NCI-H2196 (cell line): ENCODE measurements around the gene SCLY.

Experiments
- DNase-seq: peaks from one replicate; lab custom pipeline; 2025; ENCODE audit not compliant: unreplicated experiment; lab: John Stamatoyannopoulos, UW

The SCLY gene

GRCh38 chr2:238060542-238061314, at the start of gene SCLY:
Gene SCLY (plus strand): TSS chr2:238061001. CDS start chr2:238061055, 54 bp downstream.
- peak; percentile 97 for DNase-seq

- no peak for DNase-seq
Observed at GRCh38 chr2:238013806-238014205, 47.0 kb upstream of the SCLY start.

GRCh38 chr2:238015705-238016104, 45.1 kb upstream of the SCLY start:
- no peak for DNase-seq

GRCh38 chr2:238016526-238016925, 44.3 kb upstream of the SCLY start:
- no peak for DNase-seq

- DNase-seq, result no peak
Observed at GRCh38 chr2:238019962-238020361, 40.8 kb upstream of the SCLY start.

- no peak for DNase-seq
Observed at GRCh38 chr2:238020816-238021215, 40.0 kb upstream of the SCLY start.

- no peak for DNase-seq
Observed at GRCh38 chr2:238021327-238021726, 39.5 kb upstream of the SCLY start.

- no peak for DNase-seq
Observed at GRCh38 chr2:238022594-238023157, 38.1 kb upstream of the SCLY start.

GRCh38 chr2:238023608-238024007, 37.2 kb upstream of the SCLY start:
- DNase-seq, result no peak

GRCh38 chr2:238024986-238025385, 35.8 kb upstream of the SCLY start:
- DNase-seq, result no peak

- DNase-seq, result no peak
Observed at GRCh38 chr2:238025741-238026360, 35.0 kb upstream of the SCLY start.

GRCh38 chr2:238027058-238027457, 33.7 kb upstream of the SCLY start:
- DNase-seq, result no peak

GRCh38 chr2:238027591-238028415, 33.0 kb upstream of the SCLY start:
- DNase-seq, result no peak

- DNase-seq, result no peak
Observed at GRCh38 chr2:238029853-238030252, 30.9 kb upstream of the SCLY start.

- DNase-seq, result no peak
Observed at GRCh38 chr2:238030422-238031155, 30.2 kb upstream of the SCLY start.

GRCh38 chr2:238031751-238032150, 29.1 kb upstream of the SCLY start:
- DNase-seq, result no peak

GRCh38 chr2:238032755-238033337, 28.0 kb upstream of the SCLY start:
- DNase-seq, result no peak

GRCh38 chr2:238033991-238034390, 26.8 kb upstream of the SCLY start:
- peak; percentile 5 for DNase-seq

GRCh38 chr2:238038203-238038602, 22.6 kb upstream of the SCLY start:
- no peak for DNase-seq

GRCh38 chr2:238039151-238039550, 21.6 kb upstream of the SCLY start:
- DNase-seq, result no peak
